GM18867 (cell line): ENCODE measurements around the gene CDH4.

Experiments
- ATAC-seq: cut with Tn5 transposase; IDR thresholded peaks from one replicate; pipeline ENCODE4 v1.9.1; 2021; ENCODE audit warnings: mild to moderate bottlenecking, moderate library complexity; ENCODE audit not compliant: unreplicated experiment

Gene CDH4

DNA sequence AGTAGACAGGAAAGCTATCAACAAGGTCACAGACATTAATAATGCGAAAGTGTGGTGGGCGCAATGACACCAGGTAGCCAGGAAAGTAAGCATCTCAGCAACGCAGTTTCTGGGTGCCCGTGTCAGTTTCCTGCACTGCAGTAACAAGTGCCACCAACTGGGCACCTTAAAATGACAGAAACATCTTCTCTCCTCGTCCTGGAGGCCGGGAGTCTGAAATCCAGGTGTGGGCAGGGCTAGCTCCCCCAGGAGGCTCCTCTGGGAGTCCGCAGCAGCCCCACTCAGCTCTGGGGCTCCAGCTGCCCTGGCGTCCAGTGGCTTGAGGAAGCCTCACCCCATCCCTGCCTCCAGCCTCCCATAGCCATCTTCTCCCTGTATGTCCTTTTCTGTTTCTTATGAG, 426.4 kb downstream of the CDH4 start:
- no peak for ATAC-seq

GRCh38 chr20:61679473-61679872, 427.4 kb downstream of the CDH4 start:
- no peak for ATAC-seq

- no peak for ATAC-seq
These were observed 428.0 kb downstream of the CDH4 start for GRCh38 chr20:61680096-61680495.

- no peak for ATAC-seq
These were observed 430.3 kb downstream of the CDH4 start for GRCh38 chr20:61682114-61682995.

GRCh38 chr20:61682996-61683681, 431.1 kb downstream of the CDH4 start:
- no peak for ATAC-seq

DNA sequence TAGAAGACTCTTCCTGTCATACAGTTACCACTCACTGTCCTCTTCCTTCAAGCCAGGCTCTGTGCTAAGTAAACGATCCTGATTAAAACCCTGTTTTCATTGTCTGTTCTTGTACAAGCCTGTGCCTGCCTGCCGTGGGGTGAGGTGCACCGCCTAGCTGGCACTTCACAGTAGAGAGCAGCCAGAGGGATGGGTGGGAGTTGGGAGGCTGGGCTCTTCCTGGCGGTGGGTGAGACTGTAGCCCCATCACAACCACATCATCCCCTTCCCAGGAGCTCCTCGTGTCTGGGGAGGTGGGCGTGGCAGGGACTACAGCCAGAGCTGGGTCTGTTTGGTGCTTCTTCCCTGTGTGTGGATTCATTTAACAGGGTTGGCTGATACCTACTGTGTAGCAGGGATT, 431.7 kb downstream of the CDH4 start:
- ATAC-seq, result no peak

DNA sequence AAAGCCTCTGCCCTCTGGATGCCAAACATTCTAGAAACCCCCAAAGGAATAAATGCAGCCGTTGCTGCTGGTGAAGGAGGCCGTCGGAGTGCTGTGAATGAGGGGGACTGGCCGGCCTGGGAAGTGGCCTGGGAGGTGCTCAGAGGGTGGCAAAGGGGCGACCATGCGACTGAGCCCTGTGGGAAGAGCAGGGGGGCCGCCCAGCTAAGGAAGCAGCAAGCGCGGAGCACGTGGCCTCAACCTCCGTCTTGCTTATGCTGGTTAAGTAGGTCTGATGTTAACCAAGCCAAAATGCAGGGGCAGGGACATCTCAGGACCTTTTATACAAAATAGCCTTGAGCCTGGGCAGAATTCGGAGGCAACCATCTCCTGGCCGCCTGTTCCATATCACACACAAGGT, 432.1 kb downstream of the CDH4 start:
- ATAC-seq, result no peak

GRCh38 chr20:61684583-61685235, 432.6 kb downstream of the CDH4 start:
- ATAC-seq, result no peak

DNA sequence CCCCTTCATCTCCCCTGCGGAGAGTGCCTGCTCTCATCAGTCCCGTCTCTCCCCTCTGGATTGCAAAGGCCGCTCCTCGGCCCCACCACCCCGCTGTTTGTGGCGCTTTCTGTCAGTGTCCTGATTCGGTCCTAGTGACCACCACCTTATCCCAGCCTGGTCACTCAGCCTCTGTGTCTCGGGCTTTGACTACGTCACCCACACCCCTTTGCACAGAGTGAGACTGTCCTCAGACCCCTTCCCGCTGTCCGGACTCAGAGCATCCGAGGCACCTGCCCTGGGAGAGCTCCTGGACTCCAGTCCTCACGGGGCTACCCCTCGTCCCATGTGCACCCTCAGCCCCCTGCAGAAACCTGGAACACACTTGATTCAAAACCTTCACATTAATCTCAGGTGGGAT, 433.4 kb downstream of the CDH4 start:
- ATAC-seq, result no peak

GRCh38 chr20:61686051-61686936, 434.2 kb downstream of the CDH4 start:
- ATAC-seq, result no peak

GRCh38 chr20:61688411-61688810, 436.4 kb downstream of the CDH4 start:
- ATAC-seq, result no peak

GRCh38 chr20:61690150-61690549, 438.1 kb downstream of the CDH4 start:
- no peak for ATAC-seq

DNA sequence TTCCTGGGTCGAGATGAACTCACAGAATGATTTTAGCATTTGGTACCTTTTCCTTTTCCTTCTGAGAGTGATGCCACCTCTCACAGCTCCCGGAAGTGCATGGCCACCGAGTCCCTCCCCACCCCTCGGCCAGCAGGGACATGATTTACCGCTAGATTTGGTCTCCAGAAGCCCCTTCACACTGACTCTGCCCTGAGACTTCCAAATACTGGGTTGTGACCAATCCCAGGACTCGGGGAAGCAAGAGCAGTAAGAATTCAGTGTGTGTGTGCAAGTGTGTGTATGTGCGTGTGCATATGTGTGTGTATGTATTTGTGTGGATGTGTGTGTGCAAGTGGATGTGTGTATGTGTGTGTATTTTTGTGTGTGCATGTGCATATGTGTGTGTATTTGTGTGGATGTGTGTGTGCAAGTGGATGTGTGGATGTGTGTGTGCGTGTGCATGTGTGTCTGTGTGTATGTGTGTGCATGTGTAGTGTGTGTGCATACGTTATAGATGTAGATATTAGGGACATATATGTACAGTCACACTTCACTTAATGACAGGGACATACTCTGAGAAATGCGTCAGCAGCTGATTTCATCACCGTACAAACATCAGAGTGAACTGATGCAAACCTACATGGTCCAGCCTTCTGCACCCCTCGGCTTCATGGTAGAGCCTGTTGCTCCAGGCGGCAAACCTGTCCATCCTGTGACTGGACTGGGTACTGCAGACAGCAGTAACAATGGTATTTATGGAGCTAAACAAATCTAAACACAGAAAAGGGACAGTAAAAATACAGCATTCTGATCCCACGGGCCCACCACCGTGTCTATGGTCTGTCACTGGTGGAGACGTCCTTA, 439.2 kb downstream of the CDH4 start:
- no peak for ATAC-seq

DNA sequence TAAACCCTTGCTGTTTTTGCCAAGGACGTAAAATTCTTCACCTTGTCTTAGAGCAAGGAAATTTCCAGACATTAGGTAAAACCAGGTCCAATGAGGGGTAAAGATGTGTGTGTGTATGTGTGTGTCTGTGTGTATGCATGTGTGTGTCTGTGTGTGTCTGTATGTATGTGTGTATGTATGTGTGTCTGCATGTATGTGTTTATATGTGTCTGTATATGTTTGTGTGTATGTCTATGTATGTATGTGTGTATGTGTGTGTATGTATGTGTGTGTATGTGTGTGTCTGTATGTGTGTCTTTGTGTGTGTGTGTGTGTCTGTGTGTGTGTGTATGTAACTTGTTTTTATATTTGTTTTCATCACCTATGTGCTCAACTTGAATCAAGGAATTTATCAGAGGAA, 439.9 kb downstream of the CDH4 start:
- no peak for ATAC-seq

GRCh38 chr20:61692479-61692878, 440.4 kb downstream of the CDH4 start:
- no peak for ATAC-seq

- no peak for ATAC-seq
These were observed 441.1 kb downstream of the CDH4 start for GRCh38 chr20:61693055-61693600.

DNA sequence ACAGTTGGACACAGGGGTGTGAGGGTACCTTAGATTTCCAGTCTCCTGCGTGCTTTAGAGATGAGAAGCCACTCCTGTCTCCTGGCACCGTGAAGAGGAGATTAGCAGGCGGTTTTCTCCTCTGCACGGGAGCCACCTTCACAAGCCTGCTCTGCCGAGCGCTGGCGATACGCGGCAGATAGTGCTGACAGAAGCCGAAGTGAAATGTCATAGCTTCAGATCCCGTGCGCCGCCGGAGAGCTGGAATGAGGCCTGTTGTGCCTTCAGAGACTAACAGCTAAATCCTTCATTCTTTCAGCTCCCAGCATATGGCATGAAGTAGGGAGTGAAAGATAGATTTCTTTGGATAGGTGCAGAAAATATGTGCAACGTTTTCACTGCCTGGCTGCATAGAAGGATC, 442.6 kb downstream of the CDH4 start:
- no peak for ATAC-seq

DNA sequence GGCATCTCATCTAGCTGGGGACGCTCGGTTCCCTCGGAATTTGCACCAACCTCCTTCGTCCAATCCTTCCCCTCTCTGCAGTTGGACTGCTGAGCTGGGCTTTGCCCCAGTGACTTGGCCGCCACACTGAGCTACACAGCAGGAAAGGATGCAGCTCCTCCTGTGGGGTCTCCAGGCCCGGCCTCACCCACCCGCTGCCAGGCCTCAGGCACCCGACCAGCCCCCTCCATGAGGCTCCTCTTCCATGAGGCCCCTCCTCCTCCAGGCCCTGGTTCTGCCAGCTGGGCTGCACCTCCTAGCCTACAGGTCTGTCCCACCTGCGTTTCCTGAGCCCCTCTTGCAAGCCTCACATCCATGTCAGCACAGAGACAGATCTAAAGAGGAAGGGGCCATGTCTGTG, 443.7 kb downstream of the CDH4 start:
- no peak for ATAC-seq

GRCh38 chr20:61696181-61696735, 444.2 kb downstream of the CDH4 start:
- ATAC-seq, result no peak
